Right lobe of liver (tissue), 4 donors: Measurements from ENCODE around the gene CORO2A.

Source experiments
- CTCF ChIP-seq, 4 donors: fragments of 200-600 bp in 3 of 4; fragments of 450-650 bp in 1 of 4; IDR thresholded peaks; one replicate each; pipeline versions ENCODE4 v1.5.1 to v1.8.0; 2016 to 2022; ENCODE audit warnings: antibody characterized with exemption in 4 of 4, mild to moderate bottlenecking in 2 of 4
- POLR2A ChIP-seq: fragments of 450-650 bp; IDR thresholded peaks from one replicate; pipeline ENCODE4 v1.6.1; 2017; ENCODE audit warnings: antibody characterized with exemption, mild to moderate bottlenecking
- donor health status: DM: no; HTN: no; CAD: no.
- donor health status: DM: no; HTN: no; CAD: no.
- donor health status: DM: no; HTN: yes; CAD: no.

GRCh38 chr9:98232926-98233325, 40.5 kb upstream of the CORO2A start:
- no peak for TF ChIP-seq CTCF (IDR thresholded peaks at IDR 0.05)
- no peak for TF ChIP-seq POLR2A
